Glomerular visceral epithelial cell (primary cell): ENCODE measurements around the gene TNIK.
A peak's percentile ranks its signal among the peaks of the same experiment; 100 is the strongest.
"Not testable (repeated sequence)": the region's sequence is repeated elsewhere in the genome, so short reads cannot be mapped to it uniquely, and the experiment has no call there.

Experiments
- DNase-seq: peaks from one replicate; pipeline ENCODE4 v3.0.0-alpha.2; 2016; ENCODE audit errors: extremely low spot score

Gene TNIK

DNA sequence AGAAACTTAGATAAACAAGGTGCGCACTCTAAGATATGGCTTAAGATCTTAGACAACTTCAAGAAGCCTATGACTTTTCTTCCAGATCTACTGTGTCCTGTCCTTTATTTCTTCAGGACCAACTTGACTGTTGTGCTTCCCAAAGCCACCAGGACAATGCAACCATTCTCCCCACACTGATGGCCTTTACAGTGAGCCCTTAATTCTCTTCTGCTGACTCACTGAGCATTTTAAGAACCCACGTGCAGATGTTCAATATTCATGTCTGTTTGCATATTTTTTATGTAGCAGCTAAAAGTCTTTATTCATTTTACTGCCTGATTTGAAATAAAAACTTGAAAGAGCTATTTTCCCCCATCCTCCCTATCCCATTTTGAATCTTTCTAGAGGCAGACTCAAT lies 330.4 kb downstream of the TNIK start:
- DNase-seq, result peak; percentile 29

DNA sequence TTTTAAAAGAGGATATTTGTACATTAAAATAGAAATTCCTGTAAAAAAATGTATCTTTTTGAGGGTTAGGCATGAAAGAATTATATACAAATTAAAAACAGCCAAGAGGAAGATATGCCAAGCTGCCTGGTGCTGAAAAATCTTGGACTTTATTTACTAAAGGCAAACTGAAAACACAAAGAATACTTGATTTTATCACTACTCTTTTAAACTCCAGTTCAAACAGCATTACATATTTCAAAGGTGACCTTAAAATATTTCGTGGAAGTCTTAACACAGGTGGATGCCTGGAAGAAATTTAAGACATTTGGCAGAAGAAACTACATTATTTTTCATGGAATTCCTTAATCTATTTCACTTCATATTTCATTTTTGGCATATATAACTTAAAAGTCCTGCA lies 332.6 kb downstream of the TNIK start:
- no peak for DNase-seq

DNA sequence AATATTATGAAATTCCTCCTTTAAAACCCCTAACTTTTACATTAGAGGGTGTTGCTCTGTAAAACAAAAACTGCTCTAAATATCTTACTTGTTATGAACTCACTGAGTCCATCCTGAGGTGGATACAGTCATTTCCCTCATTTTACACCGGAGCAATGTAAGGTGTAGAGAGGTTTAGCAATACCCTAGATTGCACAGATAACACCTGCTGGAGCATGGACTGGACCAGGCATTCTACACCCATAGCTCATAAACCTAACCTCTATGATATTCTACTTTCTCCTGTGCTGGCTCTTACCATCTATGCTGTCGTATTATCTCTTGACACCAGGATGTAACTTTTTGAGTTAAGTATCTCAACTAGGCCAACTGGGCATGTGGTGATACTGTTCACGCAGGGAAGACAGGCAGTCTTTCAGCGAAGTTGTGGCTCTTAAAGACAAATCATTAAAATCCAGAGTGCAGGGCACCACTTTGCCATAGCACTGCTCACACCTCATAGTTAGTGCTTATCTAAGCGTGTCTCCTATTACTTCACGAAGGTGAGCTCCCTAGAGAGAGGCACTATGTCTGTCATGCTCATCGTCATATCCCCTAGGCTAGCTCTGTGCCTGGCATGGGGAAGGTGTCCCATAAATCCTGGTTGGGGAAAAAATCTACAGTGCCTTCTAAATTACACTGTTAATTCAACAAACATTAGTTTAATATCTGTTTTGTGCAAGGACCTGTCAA lies 333.6 kb downstream of the TNIK start:
- no peak for DNase-seq

DNA sequence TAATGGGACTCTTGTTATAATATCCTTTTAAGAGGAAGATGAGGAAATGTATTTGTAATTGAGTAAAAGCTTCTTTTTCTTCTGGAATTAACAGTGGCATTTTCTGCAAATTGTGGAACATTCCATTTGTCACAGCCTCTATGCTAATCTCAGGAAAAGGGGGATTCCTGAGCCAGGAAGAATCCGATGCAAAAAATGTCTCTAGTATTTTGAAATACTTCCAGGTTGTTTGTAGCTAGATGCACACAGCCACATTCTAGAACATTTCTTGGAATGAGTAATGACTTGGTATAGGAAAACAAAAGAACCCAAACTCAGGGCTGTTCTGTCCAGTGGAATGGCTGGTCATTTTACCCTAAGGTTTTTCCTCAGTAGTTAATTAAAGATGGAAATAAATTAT lies 335.2 kb downstream of the TNIK start:
- no peak for DNase-seq

DNA sequence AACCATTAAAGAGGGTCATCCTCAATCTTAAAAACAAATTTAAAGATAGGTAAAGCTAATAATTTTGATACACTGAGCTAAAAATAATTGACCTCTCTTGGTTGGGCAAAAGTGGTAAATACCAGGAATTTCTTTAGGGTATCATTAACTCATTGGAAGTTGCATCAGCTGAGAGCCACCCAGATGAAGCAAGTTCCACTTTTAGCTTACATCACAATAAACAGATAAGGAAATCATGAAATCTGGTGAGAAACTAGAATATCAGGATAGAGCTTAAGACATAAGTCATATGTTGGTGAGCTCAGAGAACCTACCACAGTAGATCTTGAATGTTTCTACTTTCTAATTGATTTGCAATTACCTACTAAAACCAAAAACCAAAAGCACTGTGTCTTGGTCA lies 336.3 kb downstream of the TNIK start:
- DNase-seq, result no peak

DNA sequence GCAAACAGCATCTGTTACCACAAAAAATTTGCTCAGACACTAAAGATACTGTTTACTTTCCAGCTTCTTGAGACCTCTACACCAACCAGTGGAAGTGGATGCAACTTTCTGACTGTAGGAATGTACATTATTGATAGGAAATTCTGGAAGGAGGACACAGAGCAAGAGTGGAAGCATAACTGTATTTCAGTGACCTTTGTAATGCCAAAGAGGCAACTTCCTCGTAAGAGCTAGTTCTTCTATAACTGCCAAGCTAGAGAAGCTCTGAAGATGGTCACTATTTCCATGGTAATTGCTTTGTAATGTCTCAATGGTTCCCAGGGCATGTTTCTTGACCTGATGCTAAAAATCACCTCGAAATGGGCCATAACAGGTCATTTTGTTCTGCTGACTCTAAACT lies 337.3 kb downstream of the TNIK start:
- DNase-seq, result no peak

DNA sequence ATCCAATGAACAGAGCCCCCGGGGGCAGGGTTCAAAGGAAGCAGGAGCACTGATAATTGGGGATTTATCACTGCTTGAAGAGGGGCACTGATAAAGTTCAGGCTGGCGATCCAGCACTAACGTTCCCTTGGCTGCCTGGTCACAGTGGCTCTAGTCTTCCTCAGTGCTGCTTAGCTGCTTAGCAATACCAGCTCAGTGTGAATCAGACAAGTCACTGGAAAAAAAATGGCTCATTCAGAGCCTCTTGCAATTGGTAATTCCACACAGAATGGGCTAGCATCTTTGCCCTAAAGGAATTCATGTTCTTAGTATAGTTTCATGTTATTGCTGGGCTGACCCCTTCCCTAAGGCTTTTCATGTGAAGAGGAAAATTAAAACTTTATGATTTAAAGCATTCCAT lies 338.0 kb downstream of the TNIK start:
- no peak for DNase-seq

DNA sequence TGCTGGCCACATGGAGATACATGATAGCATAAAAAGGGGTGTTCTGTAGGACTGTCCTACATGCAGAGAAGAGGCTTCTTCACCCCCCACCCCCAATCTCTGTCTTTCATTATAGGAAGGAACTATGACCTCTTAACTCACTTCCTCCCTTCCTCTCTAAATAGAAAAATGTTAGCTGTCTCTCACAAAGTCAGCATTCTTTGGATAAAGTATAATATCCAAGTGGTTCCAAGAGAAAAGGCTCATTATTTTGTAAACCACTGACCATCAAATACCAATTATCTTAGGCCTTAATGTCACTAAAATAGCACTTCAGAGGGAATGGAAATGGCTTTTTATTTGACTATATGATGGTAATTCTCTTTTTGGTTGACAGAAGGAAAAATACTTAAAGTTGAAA lies 338.4 kb downstream of the TNIK start:
- DNase-seq, result no peak

DNA sequence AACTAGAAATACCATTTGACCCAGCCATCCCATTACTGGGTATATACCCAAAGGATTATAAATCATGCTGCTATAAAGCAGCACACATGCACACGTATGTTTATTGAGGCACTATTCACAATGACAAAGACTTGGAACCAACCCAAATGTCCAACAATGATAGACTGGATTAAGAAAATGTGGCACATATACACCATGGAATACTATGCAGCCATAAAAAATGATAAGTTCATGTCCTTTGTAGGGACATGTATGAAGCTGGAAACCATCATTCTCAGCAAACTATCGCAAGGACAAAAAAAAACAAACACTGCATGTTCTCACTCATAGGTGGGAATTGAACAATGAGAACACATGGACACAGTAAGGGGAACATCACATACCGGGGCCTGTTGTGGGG lies 340.8 kb downstream of the TNIK start:
- DNase-seq, result not testable (repeated sequence)

DNA sequence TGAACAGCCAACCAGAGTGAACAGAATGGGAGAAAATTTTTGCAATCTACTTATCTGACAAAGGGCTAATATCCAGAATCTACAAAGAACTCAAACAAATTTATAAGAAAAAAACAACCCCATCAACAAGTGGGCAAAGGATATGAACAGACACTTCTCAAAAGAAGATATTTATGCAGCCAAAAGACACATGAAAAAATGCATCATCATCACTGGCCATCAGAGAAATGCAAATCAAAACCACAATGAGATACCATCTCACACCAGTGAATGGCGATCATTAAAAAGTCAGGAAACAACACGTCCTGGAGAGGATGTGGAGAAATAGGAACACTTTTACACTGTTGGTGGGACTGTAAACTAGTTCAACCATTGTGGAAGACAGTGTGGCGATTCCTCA lies 341.2 kb downstream of the TNIK start:
- not testable (repeated sequence) for DNase-seq

DNA sequence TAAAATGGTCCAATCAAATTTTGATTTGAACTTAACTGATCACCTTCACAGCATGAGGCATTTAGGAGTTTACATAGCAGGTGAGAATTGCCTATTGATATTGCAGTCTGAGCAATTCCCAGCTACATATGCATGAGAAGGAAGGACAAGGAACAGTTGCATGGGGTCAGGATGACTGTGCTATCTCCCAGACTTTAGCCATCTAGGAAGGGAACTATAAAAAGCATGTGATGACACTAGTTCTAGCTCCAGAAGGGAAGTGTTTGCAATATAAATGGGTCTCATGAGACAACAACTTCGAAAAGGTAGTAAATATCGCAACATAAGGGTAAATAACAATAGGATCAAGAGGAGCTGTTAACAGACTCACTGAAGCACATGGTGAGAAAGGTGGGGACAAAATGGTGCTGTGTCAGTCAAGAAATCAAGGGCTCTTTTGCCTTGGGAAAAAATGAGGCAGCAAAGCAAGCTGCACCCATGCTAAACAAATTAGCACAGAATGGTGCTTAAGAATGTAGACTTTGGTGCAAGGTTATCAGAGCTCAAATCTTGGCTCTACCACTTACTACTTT lies 343.3 kb downstream of the TNIK start:
- no peak for DNase-seq

DNA sequence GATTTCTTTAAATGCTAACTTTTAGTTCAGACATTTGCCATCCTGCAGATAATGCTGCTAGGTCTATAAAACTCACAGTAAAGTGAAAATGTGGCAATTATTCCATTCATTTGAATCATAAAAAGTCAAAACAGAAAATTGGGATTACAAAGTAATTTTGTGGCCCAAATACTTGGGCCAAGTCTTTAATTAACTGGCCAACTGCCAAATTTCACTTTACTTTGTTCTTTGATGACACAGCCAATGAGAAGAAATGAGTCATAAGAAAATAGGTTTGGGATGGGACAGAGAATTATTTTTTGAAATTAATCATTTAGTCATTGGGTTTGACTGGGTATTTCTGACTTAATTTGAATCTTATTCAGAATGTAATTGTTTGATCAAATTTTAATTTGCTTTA lies 343.8 kb downstream of the TNIK start:
- DNase-seq, result no peak

DNA sequence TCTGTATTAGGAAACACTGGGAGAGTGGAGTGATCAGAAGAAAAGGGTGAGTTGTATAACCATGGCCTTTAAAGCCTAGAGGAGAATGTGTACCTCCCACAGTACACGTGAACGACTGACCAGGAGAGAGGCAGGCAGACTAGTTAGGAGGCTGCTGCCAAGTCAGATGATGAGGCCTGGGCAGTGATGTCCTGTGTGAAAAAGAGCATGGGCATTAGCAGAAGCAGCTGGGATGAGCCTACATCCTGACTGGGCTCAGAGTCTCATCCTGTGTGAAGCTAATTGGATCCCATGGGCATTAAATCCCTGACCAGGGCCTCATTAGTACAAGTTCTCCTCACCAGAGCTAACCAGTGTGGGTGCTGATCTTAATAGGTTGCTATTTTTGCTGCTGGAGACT lies 344.5 kb downstream of the TNIK start:
- no peak for DNase-seq

DNA sequence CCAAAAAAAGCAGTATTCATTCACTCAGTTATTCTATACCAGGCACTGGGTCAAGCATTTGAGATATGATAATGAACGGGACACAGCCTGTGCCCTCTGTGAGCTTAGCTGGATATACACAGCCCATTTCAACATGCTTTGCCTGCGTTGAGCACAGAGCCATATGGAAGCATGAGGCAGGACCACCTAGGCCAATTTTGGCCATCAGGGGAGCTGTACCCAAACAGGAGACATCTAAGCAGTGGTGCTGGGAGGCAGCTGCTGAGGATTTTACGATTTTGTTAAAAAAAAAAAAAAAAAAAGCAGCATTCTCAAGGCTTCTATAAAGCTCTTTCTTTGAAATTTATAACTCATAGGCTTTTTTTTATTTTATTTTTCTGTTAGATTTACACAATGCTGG lies 346.5 kb downstream of the TNIK start:
- no peak for DNase-seq

DNA sequence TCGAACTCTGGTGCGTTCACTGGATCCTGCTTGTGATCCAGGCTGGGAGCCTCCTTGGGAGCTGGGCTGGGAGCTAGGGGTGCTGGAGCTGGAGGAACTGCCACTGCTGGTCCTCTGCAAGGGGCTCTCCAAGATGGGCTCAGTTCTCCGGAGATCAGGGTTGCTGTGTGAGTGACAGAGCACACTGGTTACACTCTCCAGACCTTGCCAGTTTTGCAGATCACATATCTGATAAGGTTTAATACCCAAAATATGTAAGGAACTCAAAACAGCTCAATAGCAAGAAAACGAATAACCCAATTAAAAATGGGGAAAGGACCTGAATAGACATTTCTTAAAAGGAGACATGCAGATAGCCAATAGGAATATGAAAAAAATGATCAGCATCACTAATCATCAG lies 349.5 kb downstream of the TNIK start:
- DNase-seq, result no peak

DNA sequence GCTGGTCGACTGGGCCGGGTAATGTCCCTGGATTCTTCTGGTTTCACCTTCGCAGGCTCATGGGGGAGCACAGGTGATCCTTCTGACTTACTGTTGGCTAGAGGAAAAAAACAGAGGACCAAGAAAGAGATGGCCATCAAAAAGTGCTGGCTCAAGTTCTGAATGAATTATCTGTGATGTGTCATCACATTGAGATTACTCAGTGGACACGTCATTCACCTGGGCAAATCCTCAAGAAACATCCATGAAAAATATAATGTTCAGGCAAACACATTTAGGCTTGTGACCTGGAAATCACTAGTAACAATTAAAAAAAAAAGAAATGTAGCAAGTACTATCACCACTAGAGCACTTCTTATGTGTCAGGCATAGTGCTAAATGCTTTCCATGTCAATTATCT lies 352.1 kb downstream of the TNIK start:
- DNase-seq, result peak; percentile 40

DNA sequence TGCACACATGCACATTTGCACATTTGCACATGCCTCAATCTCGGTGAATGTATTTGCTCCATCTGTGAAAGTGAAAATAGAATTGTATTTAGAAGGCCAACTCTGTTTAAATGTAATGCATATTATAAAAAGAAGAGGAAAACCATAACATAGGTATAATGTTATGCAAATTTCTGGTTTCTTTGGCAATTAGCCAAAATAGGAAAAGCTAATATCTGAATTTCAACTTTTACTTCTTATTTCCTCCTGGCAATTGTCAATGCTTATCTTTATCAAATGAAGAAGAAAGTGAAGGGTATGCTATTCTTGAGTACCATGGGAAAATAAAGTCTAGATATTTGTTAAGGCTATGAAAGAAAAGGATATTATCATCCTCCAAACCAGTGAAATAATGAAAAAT lies 357.0 kb downstream of the TNIK start:
- no peak for DNase-seq

DNA sequence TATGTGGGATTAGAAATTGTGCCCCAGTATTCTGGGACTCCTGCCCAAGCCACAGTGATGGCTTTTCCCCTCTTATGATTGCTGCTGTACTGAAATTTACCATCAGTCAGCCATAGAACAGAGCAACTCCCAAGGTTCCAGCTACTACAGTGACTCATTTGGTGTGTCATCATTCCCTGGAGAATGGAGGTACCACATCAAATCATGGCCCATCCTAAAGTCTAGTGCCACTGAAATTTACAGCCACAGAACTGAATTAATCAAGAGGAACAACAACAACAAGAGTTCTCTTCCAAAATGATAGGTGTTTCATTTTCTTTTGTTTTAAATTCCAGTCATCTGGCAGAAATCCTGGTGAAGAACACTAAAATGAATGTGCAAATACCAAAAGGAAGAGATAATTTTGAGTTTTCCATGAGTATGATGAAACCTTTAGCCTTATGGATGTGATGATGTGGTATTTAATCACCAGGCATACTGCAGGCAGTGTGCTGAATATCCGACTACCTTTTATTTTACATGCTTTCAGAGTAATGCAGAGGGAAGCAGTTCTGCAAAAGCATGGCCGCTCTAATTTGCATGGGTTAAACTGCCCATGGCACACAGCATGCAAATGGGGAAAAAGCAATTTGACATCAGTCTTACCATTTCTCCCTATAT lies 358.1 kb downstream of the TNIK start:
- peak; percentile 32 for DNase-seq

DNA sequence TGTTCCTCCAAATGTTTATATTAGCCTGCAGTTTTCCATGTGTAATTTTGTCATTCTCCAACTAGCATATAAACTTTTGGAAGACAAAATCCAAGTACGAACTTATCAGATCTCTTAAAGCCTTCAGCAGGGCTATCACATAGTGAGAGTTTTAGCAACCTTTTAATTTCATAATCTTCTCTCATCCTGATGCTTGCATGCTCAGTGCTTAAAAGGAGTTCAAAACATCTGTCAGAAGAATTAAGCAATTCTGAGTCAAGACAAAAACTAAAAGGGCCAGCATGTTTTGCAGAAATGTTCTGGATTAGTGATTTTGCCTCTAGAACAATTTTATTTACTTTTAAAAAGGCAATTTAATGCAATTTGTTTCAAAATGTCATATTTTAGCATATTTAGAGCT lies 360.3 kb downstream of the TNIK start:
- DNase-seq, result no peak

DNA sequence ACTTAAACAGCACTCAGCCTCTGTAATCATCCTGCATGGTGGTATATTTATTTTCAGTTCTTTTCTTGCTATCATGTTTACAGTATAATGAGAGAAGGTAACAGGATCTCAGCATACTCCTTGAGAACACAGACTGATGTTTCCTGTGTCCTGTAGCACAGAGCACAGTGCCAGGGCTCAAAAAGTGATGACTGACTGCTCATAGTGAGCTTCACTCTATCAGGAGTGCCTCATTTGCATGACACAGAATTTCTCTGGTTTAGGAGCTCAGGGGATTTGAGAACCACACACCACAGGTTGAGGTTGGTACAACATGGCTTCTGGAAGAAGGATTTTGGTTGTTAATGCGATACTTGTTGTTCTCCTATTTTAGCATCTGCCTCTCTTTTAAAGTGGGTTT lies 365.1 kb downstream of the TNIK start:
- DNase-seq, result no peak

DNA sequence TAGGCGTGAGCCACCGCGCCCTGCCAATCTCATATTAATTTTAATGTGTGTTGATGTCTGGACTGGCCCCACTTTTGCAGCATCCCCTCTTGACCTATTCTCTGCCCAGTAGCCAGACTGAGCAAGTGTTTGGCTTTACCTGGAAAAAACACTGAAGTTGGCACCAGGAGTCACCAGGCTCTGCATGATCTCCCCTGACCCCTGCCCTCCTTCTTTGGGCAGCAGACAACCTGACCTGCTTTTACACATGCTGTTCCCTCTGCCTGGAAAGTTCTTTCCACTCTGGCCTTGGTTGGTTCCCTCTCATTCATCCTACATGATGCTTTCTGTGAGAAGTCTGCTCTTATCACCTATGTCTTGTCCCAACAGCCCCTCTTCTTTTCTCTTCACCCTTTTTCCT lies 365.8 kb downstream of the TNIK start:
- no peak for DNase-seq

DNA sequence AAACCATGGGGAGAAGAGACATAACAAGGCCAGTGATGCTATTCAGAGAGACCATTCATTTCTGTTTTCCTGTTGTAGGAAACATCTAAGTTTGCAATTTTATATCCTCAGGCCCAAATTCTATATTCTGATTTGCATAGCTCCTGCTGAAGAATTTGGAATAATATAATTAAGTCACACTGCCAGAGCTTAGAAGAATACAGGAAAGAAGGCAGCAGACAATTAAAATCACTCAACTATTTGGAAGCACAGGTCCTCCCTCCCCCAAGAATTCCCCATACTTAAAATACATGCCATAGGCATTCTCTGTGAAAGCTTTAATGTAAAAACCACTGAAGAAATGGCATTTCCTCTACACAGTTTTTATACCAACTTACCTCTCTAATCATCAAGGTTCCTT lies 366.7 kb downstream of the TNIK start:
- DNase-seq, result no peak

DNA sequence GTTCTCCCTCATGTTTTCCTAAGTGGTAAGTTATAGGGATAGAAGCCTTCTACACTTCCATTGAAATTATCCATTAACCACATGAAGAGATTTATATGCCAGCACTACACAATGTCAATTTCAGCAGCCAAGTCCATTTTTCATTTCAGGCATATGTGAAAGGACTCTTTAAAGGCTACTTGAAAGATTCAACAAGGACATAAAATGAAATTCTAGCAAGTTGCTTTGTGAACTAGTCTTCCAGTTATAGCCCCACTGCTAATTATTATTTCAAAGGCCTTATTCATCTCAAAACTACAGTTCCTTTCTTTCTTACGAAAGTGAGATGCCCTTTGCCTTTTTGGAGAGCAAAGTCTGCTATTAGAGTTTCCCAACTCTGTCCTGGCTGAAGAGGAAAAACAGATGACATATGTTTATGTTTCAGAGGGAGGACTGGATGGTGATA lies 367.7 kb downstream of the TNIK start:
- DNase-seq, result no peak
